ENCODE measurements around the gene FAM117A. TPM values are rescaled to one million over a fixed set of nuclear protein-coding genes. Genes with fewer than 3 reads are reported as not detected.
A peak's percentile ranks its signal among the peaks of the same experiment; 100 is the strongest.

FAM117A gene
- total and polyA plus RNA-seq, 2 of the 8 experiments (the other 6 are each of a cell fraction or from before 2014, with no cell fraction given): 28.4 to 45.7 TPM

DNA sequence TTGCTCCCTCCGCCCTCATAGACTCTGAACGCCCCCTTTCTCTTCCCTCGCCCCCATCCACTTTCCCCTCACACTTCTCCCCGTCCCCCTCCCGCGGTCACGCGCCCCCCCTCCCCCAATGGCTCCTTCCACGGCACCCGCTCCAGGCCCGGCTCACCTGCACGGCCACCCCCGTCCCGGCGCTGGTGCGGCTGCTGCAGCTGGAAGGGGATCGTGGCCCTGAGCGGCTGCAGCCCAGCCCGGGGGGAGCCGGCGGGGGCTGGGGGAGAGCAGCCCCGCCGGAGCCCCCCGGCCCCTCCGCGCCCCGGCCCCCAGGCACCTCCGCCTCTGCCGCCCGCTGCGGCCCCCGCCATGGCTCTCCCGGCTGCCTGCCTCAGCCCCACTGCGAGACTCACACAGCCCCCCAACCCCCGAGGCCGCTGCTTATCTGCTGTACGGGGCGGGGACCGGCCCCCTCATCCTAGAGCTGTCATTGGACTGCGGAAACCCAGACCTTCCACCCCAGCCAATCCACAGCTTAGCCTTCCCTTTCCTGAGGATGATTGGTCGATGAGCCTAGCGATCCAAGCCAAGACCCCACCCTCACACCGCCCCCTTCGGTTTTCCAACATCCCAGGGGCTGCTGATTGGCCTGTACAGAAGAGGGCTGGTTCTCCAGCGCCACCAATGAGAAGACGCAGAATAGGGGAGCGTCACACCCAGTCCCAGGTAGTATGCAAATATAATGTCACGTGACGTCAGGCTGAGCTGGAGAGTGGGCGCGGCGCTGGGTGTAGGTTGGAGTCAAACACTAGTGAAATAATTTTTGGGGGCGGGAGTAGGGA is at the start of gene FAM117A (continued):
- TF ChIP-seq MAFK (IDR thresholded peaks at IDR 0.05; ENCODE audit: low read depth, low read length): no peak
- TF ChIP-seq EZH2 (IDR thresholded peaks at IDR 0.05; ENCODE audit: low read depth, low read length, severe bottlenecking): no peak
- TF ChIP-seq, protein P1, sequence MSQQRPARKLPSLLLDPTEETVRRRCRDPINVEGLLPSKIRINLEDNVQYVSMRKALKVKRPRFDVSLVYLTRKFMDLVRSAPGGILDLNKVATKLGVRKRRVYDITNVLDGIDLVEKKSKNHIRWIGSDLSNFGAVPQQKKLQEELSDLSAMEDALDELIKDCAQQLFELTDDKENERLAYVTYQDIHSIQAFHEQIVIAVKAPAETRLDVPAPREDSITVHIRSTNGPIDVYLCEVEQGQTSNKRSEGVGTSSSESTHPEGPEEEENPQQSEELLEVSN (IDR thresholded peaks at IDR 0.05): no peak
- no peak for TF ChIP-seq TCF12 (IDR thresholded peaks at IDR 0.05; ENCODE audit: low read depth, low read length)
- no peak for TF ChIP-seq HDAC6 (IDR thresholded peaks at IDR 0.05; ENCODE audit: low read depth, low read length)
- TF ChIP-seq BRCA1 (IDR thresholded peaks at IDR 0.05; ENCODE audit: low read depth, low read length): no peak
- no peak for TF ChIP-seq POU5F1 (IDR thresholded peaks at IDR 0.05; ENCODE audit: low read depth, low read length)
- no peak for TF ChIP-seq ZNF274 (IDR thresholded peaks at IDR 0.05; ENCODE audit: borderline replicate concordance, extremely low read depth, low read length)
- TF ChIP-seq ATF3 (IDR thresholded peaks at IDR 0.05; ENCODE audit: insufficient read depth, low read depth, low read length): 0 out of 2 replicates have a peak, but pooled peaks have one; percentile 17
- TF ChIP-seq YY1 (IDR thresholded peaks at IDR 0.05; ENCODE audit: low read depth, low read length): 0 out of 2 replicates have a peak, but pooled peaks have one; percentile 4
- TF ChIP-seq SP1 (IDR thresholded peaks at IDR 0.05; ENCODE audit: low read depth, low read length): peak; percentile 99
- no peak for TF ChIP-seq CTBP2 (IDR thresholded peaks at IDR 0.05; ENCODE audit: borderline replicate concordance, insufficient read depth, insufficient read length, low read length)
- TF ChIP-seq TBP (IDR thresholded peaks at IDR 0.05; ENCODE audit: low read depth, low read length): peak; percentile 97
- no peak for TF ChIP-seq CBX8 (IDR thresholded peaks at IDR 0.05; ENCODE audit: borderline replicate concordance, low read depth, low read length)
- TF ChIP-seq NRF1 (IDR thresholded peaks at IDR 0.05; ENCODE audit: low read depth, low read length): no peak
- no peak for TF ChIP-seq ASH2L (IDR thresholded peaks at IDR 0.05; ENCODE audit: low read length)
- no peak for TF ChIP-seq FOSL1 (IDR thresholded peaks at IDR 0.05; ENCODE audit: insufficient read depth, low read depth, low read length)
- TF ChIP-seq EGR1 (IDR thresholded peaks at IDR 0.05; ENCODE audit: borderline replicate concordance, low read depth, low read length): no peak
- no peak for TF ChIP-seq RFX5 (IDR thresholded peaks at IDR 0.05; ENCODE audit: borderline replicate concordance, low read depth, low read length)
- TF ChIP-seq KDM4A (IDR thresholded peaks at IDR 0.05; ENCODE audit: low read depth, low read length, severe bottlenecking): peak; percentile 11
- no peak for TF ChIP-seq GABPA (IDR thresholded peaks at IDR 0.05; ENCODE audit: borderline replicate concordance, insufficient read depth, low read length)
- TF ChIP-seq RXRA (IDR thresholded peaks at IDR 0.05; ENCODE audit: insufficient read depth, low read depth, low read length): no peak

All from H1 (cell line).